Measurements from ENCODE around the gene TNFRSF18. TPM values are rescaled to one million over a fixed set of nuclear protein-coding genes. Genes with fewer than 3 reads are reported as not detected.

The TNFRSF18 gene
- total RNA-seq, 4 donors from 2014 or later: 0.44 to 2.8 (median 1.7) TPM; not detected in 1

- DNase-seq (ENCODE audit: low spot score) (no peak), ATAC-seq (ENCODE audit: low FRiP score) (no peak)
- TF ChIP-seq, protein P1, sequence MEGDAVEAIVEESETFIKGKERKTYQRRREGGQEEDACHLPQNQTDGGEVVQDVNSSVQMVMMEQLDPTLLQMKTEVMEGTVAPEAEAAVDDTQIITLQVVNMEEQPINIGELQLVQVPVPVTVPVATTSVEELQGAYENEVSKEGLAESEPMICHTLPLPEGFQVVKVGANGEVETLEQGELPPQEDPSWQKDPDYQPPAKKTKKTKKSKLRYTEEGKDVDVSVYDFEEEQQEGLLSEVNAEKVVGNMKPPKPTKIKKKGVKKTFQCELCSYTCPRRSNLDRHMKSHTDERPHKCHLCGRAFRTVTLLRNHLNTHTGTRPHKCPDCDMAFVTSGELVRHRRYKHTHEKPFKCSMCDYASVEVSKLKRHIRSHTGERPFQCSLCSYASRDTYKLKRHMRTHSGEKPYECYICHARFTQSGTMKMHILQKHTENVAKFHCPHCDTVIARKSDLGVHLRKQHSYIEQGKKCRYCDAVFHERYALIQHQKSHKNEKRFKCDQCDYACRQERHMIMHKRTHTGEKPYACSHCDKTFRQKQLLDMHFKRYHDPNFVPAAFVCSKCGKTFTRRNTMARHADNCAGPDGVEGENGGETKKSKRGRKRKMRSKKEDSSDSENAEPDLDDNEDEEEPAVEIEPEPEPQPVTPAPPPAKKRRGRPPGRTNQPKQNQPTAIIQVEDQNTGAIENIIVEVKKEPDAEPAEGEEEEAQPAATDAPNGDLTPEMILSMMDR (IDR thresholded peaks at IDR 0.05): no peak
Observed at GRCh38 chr1:1247341-1247913, 41.0 kb upstream of the TNFRSF18 start.

- TF ChIP-seq, protein P1 (IDR thresholded peaks at IDR 0.05): no peak
- DNase-seq (ENCODE audit: low spot score) (no peak), ATAC-seq (ENCODE audit: low FRiP score) (peak; percentile 41)
Observed at GRCh38 chr1:1246577-1247340, 40.4 kb upstream of the TNFRSF18 start, which contains the start of gene C1QTNF12. Gene C1QTNF12 (minus strand): TSS chr1:1246722. CDS start chr1:1246690, 32 bp downstream.

GRCh38 chr1:1245817-1246576, 39.6 kb upstream of the TNFRSF18 start:
- TF ChIP-seq, protein P1 (IDR thresholded peaks at IDR 0.05): no peak
- no peak for ATAC-seq (ENCODE audit: low FRiP score)
- DNase-seq (ENCODE audit: low spot score): no peak

GRCh38 chr1:1245178-1245816, 38.9 kb upstream of the TNFRSF18 start:
- TF ChIP-seq, protein P1 (IDR thresholded peaks at IDR 0.05): no peak
- DNase-seq (ENCODE audit: low spot score) (no peak), ATAC-seq (ENCODE audit: low FRiP score) (no peak)

GRCh38 chr1:1244192-1244811, 37.9 kb upstream of the TNFRSF18 start:
- TF ChIP-seq, protein P1 (IDR thresholded peaks at IDR 0.05): no peak
- no peak for DNase-seq (ENCODE audit: low spot score)
- no peak for ATAC-seq (ENCODE audit: low FRiP score)

DNA sequence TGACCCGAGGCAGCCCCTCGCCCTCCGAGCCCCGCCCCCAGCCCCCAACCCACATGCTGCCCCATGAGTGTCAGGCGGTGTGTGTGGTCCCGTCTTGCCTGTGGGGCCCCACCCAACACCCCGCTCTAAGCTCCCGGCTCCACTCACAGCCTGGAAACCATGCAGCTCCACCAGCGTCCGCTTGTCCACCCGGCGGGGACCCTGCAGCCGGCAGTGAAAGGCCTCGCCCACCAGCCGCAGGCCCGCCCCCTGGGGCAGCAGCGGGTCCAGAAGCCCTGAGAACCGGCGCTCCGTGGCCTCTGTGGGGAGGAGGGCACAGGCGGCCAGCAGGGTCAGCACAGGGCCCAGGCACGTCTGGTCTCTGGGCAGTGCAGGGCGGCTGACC, 37.4 kb upstream of the TNFRSF18 start:
- ATAC-seq (ENCODE audit: low FRiP score): no peak
- no peak for DNase-seq (ENCODE audit: low spot score)
- TF ChIP-seq, protein P1 (IDR thresholded peaks at IDR 0.05): no peak

All from omental fat pad (tissue), 4 donors.